NB4 (cell line): ENCODE measurements around the gene ELAPOR1.

Source experiments
- DNase-seq: peaks from one replicate; pipeline ENCODE4 v3.0.0; 2010; ENCODE audit warnings: low read depth
- H3K4me3 ChIP-seq: one replicate; pipeline ENCODE4 v1.5.1; 2011; ENCODE audit warnings: mild to moderate bottlenecking, low read depth, low read length, moderate library complexity
- CTCF ChIP-seq: IDR thresholded peaks from one replicate; pipeline ENCODE4 v1.5.1; 2012; ENCODE audit warnings: low read depth, low read length
- MAX ChIP-seq: IDR thresholded peaks from 2 replicates; pipeline ENCODE4 v1.6.1; 2011; ENCODE audit warnings: low read depth, low read length
- MYC ChIP-seq: IDR thresholded peaks from 2 replicates; pipeline ENCODE4 v1.6.1; 2011; ENCODE audit warnings: low read depth, low read length
- POLR2A ChIP-seq: IDR thresholded peaks from 2 replicates; pipeline ENCODE4 v1.6.1; 2011; ENCODE audit warnings: mild to moderate bottlenecking; ENCODE audit not compliant: insufficient read length; ENCODE audit errors: extremely low read depth

The ELAPOR1 gene

GRCh38 chr1:109162626-109163025, 48.7 kb downstream of the ELAPOR1 start:
- no peak overlapping the region for H3K4me3 ChIP-seq
- no peak for DNase-seq
- TF ChIP-seq CTCF (no peak), POLR2A (no peak)

GRCh38 chr1:109163551-109163950, 49.6 kb downstream of the ELAPOR1 start:
- DNase-seq, result peak; percentile 38
- H3K4me3 ChIP-seq, result no peak overlapping the region
- TF ChIP-seq POLR2A (no peak), CTCF (no peak), MYC (no peak), MAX (no peak)
